HS-5 (cell line): ENCODE measurements around the gene MACROD2.
"Not testable (repeated sequence)": the region's sequence is repeated elsewhere in the genome, so short reads cannot be mapped to it uniquely, and the experiment has no call there.

Source experiments
- DNase-seq: peaks from one replicate; pipeline ENCODE4 v3.0.0-alpha.2; 2012; ENCODE audit warnings: low read depth

MACROD2 gene

DNA sequence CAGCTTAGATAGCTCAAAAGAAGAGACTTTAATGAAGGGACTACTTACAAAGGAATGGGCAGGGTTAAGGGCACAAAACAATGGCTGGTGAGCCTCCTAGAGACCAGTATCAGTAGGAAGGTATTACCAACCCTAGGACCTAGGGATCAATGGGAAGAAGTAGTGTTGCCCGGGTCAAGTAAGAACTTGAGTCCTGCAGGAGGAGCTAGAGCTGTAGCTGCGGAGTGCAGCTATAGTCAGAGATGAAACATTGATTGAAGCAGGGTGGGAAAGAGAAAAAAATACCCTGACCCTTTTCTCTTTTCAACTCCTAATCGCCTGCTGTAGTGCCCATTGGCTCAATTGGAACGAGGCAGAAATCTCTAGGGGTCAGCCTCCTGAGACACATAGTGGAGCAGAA is 198.1 kb downstream of the MACROD2 start:
- DNase-seq: no peak

DNA sequence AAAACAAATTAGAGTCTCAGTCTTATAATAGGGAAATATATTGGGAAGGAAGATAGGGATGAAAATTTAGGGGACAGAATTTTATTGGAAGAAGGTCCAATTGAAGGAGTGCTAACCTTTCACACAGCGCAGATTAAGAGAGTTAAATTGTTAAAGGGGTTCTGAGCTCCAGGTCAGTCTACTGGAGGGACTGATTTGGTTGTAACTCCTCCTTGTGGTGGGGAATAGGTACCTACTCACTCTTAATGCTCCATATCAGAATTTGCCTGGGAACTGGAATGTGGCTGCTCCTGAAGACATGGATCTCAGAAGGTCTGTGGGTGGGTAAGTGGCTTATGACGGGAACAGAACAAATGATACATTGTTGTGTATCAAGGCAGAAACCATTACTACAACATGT is 198.6 kb downstream of the MACROD2 start:
- no peak for DNase-seq

- peak; percentile 68 for DNase-seq
Measured at GRCh38 chr20:14197097-14197496, 201.8 kb downstream of the MACROD2 start.

DNA sequence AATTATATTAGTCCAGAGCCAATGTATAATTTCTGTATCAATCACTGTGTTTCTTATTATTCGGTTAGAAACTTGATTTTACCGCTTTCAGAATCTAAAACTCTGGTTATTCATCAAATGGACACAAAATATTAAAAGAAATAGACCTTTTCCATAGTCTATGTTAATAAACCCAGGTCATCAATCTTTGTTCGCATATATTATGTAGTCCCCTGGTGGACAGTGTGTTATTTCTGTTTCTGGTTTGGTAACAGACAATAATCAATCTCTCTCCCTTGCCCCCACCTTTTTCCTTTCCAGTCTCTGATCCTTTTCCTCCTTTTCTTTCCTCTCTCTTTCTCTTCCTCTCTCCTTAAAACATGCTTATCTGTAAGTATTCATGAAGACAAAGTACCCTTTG is 203.1 kb downstream of the MACROD2 start:
- DNase-seq: no peak

GRCh38 chr20:14199111-14199510 is 203.8 kb downstream of the MACROD2 start:
- no peak for DNase-seq

- no peak for DNase-seq
Measured at GRCh38 chr20:14203657-14204056, 208.3 kb downstream of the MACROD2 start.

DNA sequence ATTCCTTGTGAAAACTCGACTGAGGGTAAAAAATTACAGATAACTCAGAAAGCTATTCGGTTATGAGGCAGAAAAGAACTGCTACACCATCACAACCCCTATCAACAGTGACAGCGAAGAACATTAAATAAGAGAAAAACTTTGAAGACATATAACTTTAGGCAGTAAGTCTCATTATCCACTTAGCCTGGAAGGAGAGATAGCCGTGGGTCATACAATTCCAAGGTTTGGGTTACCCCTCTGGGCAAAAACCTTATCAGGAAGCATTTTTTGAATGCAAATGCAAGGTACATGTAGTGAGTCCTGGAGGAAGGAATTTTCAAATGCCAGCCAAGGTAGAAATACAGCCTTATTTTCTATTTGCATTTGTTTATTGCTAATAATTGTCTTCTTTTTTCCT is 212.3 kb downstream of the MACROD2 start:
- no peak for DNase-seq

- DNase-seq: no peak
Measured at GRCh38 chr20:14208956-14209355, 213.6 kb downstream of the MACROD2 start.

GRCh38 chr20:14210146-14210545 is 214.8 kb downstream of the MACROD2 start:
- DNase-seq: no peak

GRCh38 chr20:14214046-14214445 is 218.7 kb downstream of the MACROD2 start:
- DNase-seq: no peak

GRCh38 chr20:14215880-14216279 is 220.6 kb downstream of the MACROD2 start:
- DNase-seq: not testable (repeated sequence)

DNA sequence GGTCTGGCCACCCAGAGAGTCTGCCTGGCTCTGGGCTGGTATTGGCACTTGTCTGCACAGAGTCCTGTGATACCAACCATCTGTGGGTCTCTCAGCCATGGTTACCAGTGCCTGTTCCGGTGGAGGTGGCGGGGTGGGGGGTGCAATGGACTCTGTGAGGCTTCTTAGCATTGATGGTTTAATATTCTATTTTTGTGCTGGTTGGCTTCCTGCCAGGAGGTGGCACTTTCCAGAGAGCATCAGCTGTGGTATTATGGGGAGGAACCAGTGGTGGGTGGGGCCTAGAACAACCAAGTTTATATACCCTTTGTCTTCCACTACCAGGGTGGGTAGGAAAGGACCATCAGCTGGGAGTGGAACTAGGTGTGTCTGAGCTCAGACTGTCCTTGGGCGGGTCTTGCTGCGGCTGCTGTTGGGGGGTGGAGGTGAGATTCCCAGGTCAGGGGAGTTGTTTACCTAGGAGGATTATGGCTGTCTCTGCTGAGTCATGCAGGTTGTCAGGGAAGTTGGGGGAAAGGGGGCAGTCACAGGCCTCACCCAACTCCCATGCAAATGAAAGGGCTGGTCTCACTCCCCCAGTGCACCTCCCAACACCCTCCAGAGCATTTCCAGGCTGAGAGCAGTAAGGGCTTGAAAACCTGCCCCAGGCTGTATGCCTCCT is 224.6 kb downstream of the MACROD2 start:
- DNase-seq: no peak

DNA sequence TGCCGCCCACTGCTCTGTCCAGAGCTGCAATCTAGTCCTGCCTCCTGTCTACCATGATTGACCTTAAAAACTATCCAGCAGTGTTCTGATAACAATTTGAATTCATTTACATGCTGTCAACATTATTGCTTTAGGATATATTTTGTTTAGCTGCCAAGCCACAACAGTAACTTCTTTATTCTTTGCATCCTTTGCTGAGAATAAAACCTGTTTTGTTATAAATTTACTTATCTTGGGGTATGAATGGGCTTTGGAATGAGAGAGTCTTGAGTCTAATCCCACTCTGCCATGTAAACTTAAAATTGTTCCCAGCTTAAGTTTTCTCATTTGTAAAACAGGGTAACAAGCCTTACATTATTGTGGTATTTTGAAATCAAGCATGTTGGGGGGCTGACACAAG is 225.7 kb downstream of the MACROD2 start:
- DNase-seq: no peak

GRCh38 chr20:14223806-14224205 is 228.5 kb downstream of the MACROD2 start:
- DNase-seq: no peak

- not testable (repeated sequence) for DNase-seq
Measured at GRCh38 chr20:14226051-14227049, 231.0 kb downstream of the MACROD2 start.

- no peak for DNase-seq
Measured at GRCh38 chr20:14232650-14233049, 237.3 kb downstream of the MACROD2 start.

DNA sequence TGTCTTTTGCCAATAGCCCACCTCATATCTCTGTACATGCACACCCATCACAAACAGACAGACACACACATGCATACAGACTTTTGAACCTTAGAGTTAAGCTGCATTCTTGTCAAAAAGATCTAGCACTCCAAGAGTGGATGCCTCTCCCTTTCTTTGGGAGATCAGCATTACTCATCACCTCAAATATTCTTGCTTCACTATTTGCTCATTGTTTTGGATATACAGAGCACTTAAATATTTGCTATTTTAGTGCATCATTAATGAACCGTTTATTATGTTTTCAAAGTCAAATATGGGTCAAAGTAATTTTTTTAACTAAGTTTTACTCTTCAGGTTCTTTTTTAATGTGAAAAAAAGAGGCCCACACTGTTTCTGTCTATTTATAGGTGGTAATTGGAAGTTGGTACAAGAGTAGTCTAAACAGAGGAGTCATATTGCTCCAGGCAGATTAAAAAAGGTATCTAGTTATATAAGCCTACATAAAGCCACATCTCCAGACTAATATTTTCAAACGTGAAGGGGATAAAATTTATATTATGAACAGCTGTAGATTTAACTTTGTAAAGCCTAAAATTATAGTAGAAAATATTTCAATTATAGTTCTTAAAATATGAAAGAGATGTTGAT is 239.5 kb downstream of the MACROD2 start:
- DNase-seq: peak; percentile 42

DNA sequence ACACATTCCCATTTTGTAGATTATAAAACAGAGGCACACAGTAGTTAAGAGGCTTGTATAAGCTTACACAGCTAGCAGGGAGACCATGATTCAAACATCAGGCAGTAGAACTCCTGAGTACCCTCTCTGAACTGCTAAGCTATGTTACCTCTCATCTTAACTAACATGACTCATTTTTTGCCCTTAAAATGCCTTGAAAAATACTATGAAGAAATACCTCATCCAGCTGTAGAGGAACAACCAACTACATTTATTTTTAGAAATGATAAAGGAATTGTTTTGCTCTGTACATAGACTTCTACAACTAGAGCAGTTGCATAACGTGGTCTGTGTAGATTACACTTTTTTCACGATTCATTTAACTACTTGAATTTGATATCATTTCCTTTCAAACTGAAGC is 240.0 kb downstream of the MACROD2 start:
- peak; percentile 49 for DNase-seq

DNA sequence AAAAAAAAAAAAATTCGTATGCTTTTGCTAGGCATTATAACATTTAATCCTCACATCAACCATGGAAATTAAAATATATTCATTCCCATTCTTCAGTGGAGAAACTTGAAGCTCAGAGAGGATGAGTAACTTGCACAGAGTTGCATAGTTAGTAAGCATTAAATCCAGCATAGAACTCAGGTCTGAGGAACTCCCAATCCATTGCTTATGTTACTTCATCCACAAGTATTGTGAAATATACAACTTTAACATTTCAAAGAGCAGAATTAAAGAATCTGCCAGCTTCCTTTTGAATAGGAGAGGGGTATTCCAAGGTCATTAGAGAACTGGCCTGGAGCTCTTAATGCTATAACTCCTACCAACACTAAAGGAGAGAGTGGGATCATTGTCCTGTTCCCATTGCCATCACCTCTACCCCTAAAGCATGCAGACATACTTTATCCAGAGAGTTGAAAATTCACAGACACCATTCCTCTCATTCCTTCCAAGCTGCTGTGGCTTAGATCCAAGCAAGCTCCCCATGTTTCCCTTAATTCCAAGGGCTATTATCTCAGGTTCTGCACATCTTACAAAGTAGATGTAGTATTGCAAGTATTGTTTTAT is 250.2 kb downstream of the MACROD2 start:
- DNase-seq: no peak

- DNase-seq: peak; percentile 22
Measured at GRCh38 chr20:14259689-14260088, 264.4 kb downstream of the MACROD2 start.

GRCh38 chr20:14260367-14260766 is 265.1 kb downstream of the MACROD2 start:
- no peak for DNase-seq

- no peak for DNase-seq
Measured at GRCh38 chr20:14264869-14265268, 269.6 kb downstream of the MACROD2 start.
